ENCODE results near the gene ITPA.

DNA sequence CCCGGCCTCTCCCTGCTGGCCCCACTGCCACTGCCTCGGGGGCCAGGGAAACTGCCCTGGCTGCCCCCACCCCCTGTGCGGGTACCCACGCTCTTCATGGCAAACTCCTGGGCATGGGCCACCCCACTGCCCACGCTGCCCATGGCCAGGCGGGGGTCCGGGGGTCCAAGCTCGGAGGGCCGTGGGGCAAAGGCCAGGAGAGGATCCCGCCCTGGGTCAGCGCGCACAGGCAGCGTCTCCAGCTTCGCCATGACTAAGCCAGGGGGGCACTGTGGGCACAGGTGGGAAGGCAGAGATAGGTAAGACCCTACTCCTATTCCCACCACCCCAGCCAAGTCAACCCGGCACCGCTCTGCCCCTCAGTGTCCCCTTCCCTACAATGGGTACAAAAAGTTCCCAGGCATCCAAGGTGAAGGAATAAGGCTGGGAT is 42.4 kb upstream of the ITPA start:
- TF ChIP-seq POLR2A (IDR thresholded peaks at IDR 0.05) = no peak
- TF ChIP-seq, protein P1, sequence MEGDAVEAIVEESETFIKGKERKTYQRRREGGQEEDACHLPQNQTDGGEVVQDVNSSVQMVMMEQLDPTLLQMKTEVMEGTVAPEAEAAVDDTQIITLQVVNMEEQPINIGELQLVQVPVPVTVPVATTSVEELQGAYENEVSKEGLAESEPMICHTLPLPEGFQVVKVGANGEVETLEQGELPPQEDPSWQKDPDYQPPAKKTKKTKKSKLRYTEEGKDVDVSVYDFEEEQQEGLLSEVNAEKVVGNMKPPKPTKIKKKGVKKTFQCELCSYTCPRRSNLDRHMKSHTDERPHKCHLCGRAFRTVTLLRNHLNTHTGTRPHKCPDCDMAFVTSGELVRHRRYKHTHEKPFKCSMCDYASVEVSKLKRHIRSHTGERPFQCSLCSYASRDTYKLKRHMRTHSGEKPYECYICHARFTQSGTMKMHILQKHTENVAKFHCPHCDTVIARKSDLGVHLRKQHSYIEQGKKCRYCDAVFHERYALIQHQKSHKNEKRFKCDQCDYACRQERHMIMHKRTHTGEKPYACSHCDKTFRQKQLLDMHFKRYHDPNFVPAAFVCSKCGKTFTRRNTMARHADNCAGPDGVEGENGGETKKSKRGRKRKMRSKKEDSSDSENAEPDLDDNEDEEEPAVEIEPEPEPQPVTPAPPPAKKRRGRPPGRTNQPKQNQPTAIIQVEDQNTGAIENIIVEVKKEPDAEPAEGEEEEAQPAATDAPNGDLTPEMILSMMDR (IDR thresholded peaks at IDR 0.05) = no peak

All from body of pancreas (tissue), 4 donors.